Measurements from ENCODE around the gene NFKBIE. TPM values are rescaled to one million over a fixed set of nuclear protein-coding genes. Genes with fewer than 3 reads are reported as not detected.

The NFKBIE gene
- total RNA-seq, 1 experiment from 2014 or later: 9.7 TPM

DNA sequence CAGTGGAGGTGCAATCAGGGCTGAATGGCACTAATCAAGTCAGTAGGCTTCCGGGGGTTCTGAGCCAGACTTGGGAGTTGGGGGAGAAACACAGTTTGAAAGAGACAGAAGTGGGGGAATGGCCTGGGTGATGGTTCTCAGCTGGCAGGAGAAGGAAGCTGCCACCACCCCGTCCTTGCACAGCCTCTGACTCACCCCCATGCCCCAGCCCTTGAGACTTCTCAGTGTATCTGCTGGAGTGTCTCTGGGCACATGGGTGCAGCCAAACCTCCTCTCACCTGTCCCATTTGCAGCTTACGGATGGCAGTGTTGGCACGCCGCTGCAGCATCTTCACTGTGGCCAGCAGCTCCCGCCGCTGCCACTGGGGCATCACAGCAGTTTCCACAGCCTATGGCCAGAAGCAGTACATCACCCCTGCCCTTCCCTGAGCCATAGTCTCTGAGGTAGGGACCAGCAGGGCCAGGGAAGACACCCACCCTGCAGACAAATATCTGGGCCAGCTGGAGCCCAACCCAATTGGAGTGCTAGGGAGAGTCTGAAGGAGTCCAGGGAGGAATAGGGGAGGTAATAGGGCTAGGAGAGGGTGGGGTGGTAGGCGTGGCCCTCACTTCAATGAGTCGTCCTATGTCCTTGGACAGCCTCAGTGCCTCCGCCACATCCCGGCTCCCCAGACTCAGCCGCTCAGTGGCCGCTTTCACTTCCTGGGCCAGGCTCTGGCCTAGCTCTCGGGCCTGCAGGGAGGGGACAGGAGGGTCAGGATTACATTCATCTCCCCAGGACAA lies 36.6 kb upstream of the NFKBIE start:
- Histone ChIP-seq H2AK5ac (ENCODE audit: insufficient read length, low read length) (no peak overlapping the region), H3K79me2 (ENCODE audit: insufficient read depth, low read length) (no peaks in the 10 kb centered on the region), H3K4me2 (ENCODE audit: insufficient read depth, insufficient read length, low read length) (no peak overlapping the region), H3K4ac (ENCODE audit: low read depth, low read length) (no peak overlapping the region), H2BK12ac (ENCODE audit: insufficient read length, low read depth, low read length) (no peak overlapping the region), H4K5ac (ENCODE audit: insufficient read length, low read depth, low read length) (no peak overlapping the region), H2BK5ac (ENCODE audit: insufficient read length, low read length) (no peak overlapping the region), H3K23ac (ENCODE audit: insufficient read length, low read depth, low read length) (no peak overlapping the region), H3K23me2 (ENCODE audit: insufficient read length, low read depth, low read length, poor library complexity, severe bottlenecking) (peaks cover 8% of the 10 kb centered on the region), H2BK120ac (ENCODE audit: low read depth, low read length, poor library complexity, severe bottlenecking) (no peak overlapping the region), H4K91ac (ENCODE audit: insufficient read length, low read depth, low read length) (no peak overlapping the region), H3K56ac (ENCODE audit: insufficient read length, low read depth, low read length) (no peak overlapping the region), H3T11ph (ENCODE audit: low read length) (no peak overlapping the region), H3K18ac (ENCODE audit: insufficient read length, low read depth, low read length) (no peak overlapping the region), H3K14ac (ENCODE audit: insufficient read depth, low read length) (no peak overlapping the region), H4K8ac (replicated peaks; ENCODE audit: insufficient read length, low read depth, low read length) (no peak overlapping the region), H2BK15ac (ENCODE audit: low read depth, low read length) (no peak overlapping the region), H4K20me1 (ENCODE audit: control insufficient read depth, insufficient read depth, insufficient read length) (no peaks in the 10 kb centered on the region), H3K9me3 (ENCODE audit: control insufficient read depth, low read depth, low read length) (no peaks in the 10 kb centered on the region), H2AFZ (ENCODE audit: low read length) (no peak overlapping the region), H3K79me1 (ENCODE audit: insufficient read depth, low read depth, low read length, poor library complexity, severe bottlenecking) (no peaks in the 10 kb centered on the region), H3K4me1 (ENCODE audit: insufficient read depth, low read length) (no peaks in the 10 kb centered on the region), H3K27ac (ENCODE audit: insufficient read length, low read depth, low read length) (no peak overlapping the region), H3K27me3 (ENCODE audit: insufficient read depth, low read length) (no peaks in the 10 kb centered on the region), H3K9ac (ENCODE audit: extremely low read depth, insufficient read length, low read length) (no peak overlapping the region), H2BK20ac (ENCODE audit: low read depth, low read length, poor library complexity, severe bottlenecking) (no peak overlapping the region)
- Mint-ChIP-seq H3K9me3 (no peaks in the 10 kb centered on the region), H3K36me3 (ENCODE audit: insufficient read depth in 1 of 3, low read depth in 3 of 3) (peaks cover 36 to 72% (median 63%) of the 10 kb centered on the region in 3 experiments), H3K27me3 (ENCODE audit: low read depth) (peaks cover 11% of the 10 kb centered on the region), H3K27ac (no peak overlapping the region), H3K4me3 (no peak overlapping the region; a peak in 1 of 5 replicates), H3K4me1 (peaks cover 6% of the 10 kb centered on the region in 2 experiments)
- TF ChIP-seq, protein P1, sequence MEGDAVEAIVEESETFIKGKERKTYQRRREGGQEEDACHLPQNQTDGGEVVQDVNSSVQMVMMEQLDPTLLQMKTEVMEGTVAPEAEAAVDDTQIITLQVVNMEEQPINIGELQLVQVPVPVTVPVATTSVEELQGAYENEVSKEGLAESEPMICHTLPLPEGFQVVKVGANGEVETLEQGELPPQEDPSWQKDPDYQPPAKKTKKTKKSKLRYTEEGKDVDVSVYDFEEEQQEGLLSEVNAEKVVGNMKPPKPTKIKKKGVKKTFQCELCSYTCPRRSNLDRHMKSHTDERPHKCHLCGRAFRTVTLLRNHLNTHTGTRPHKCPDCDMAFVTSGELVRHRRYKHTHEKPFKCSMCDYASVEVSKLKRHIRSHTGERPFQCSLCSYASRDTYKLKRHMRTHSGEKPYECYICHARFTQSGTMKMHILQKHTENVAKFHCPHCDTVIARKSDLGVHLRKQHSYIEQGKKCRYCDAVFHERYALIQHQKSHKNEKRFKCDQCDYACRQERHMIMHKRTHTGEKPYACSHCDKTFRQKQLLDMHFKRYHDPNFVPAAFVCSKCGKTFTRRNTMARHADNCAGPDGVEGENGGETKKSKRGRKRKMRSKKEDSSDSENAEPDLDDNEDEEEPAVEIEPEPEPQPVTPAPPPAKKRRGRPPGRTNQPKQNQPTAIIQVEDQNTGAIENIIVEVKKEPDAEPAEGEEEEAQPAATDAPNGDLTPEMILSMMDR (conservative IDR thresholded peaks at IDR 0.05): no peak
- DNase-seq: no peak
- no CpG with 5 or more reads among the region's 14 CpGs for WGBS (ENCODE audit: extremely low coverage, insufficient read length, low lambda C conversion rate)

All from H9 (cell line).